ENCODE data around the gene RALGPS1. TPM values are rescaled to one million over a fixed set of nuclear protein-coding genes. Genes with fewer than 3 reads are reported as not detected.

The RALGPS1 gene
- total and polyA plus RNA-seq, 2 of the 13 experiments (the other 11 are each of a cell fraction or from before 2014, with no cell fraction given) = 3.7 to 6.5 TPM

DNA sequence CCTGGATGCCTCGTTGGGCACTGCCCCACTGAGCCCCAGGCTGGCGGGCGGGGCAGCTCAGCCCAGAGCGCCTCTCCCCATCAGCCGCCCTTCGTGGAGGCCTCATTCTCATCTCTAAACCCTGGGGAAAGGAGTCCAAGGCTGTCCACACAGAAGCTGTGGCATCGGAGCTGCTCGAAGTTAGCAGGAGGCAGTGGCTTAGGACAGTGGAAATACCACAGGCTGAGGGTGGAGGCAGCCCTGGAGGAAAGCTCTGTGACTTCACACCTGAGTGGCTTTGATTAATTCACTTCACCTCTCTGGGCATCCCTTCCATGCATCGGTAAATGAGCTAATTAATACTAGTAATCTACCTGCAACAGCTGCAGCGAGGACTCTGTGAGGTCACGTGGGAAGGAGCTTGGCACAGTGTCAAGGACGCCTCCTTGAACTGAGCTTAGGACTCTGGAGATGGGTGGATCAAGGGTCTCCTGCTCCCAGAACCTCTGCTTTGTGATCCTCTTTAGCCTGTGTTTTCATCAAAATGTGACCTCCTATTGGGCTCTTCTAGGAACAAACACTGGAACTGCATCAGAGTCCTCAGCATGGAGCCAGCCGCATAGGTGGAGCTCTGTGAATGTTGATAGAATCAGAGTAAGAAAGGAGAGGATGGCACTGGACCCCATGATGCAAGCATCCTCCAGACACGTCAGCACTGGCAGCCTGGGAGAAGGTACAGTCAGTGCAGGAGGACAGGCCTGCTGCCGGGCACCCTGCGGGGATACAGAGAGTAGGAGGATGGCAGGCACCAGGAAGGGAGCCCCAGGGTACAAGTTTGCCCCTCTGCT, 208.7 kb downstream of the RALGPS1 start:
- POLR2A ChIA-PET = interaction anchor here (1.1 to 1.4 kb wide), 3 partner anchors 8 to 14 kb away, joined by 3 to 7 read pairs (median 5); no protein-coding TSS in a partner anchor
- Histone ChIP-seq H3K36me3 (replicated peaks in 1 of 2; ENCODE audit: control insufficient read depth in 1 of 2, insufficient read depth in 2 of 2, low read length in 2 of 2) (no peaks in the 10 kb centered on the region), H3K27me3 (ENCODE audit: control insufficient read depth in 1 of 2, insufficient read depth in 2 of 2, low read length in 2 of 2) (no peaks in the 10 kb centered on the region; a peak in 1 of 5 replicates), H3K4me2 (ENCODE audit: low read depth, low read length) (peak overlapping the region; percentile 78), H3K4me3 (replicated peaks in 1 of 3; ENCODE audit: insufficient read depth in 1 of 3, low read depth in 2 of 3, low read length in 3 of 3) (peak overlapping the region; percentile 50 to 74 (median 60); a peak in 4 of 6 replicates), H3K4me1 (ENCODE audit: insufficient read depth, low read length) (peaks cover 25% of the 10 kb centered on the region), H3K9ac (ENCODE audit: insufficient read depth, low read depth, low read length) (no peak overlapping the region), H3K27ac (ENCODE audit: extremely low read length, insufficient read depth, low read length) (no peak overlapping the region), H2AFZ (ENCODE audit: low read length) (no peak overlapping the region), H3K79me2 (ENCODE audit: insufficient read depth, low read length) (no peaks in the 10 kb centered on the region), H3K9me3 (ENCODE audit: low read length) (no peaks in the 10 kb centered on the region), H4K20me1 (ENCODE audit: insufficient read depth, low read length) (no peaks in the 10 kb centered on the region)
- CTCF ChIA-PET (ENCODE audit: low intra/inter-chr PET ratio, low total read pairs) = no interaction called here
- BruUV-seq (replicated peaks) = no TSS peak
- intact Hi-C loops (cut with micrococcal nuclease; ENCODE audit: unreplicated experiment) = no loop called here
- WGBS (ENCODE audit: low lambda C conversion rate) = 60% methylated on average over 9 of the region's 16 CpGs
- DNase-seq (ENCODE audit: low spot score) (no peak), FAIRE-seq (no peak), ATAC-seq (peak; percentile 50)
- in situ Hi-C loops (cut with HindIII; ENCODE audit: extremely low pct_ligation_motif_present, low pct_unique_long_range_greater_than_20kb) = no loop called here
- TF ChIP-seq MXD1 (CRISPR knock-in tag; IDR thresholded peaks at IDR 0.05) = 0 out of 2 replicates have a peak, but pooled peaks have one; percentile 35
- no peak for TF ChIP-seq CENPT (CRISPR knock-in tag; IDR thresholded peaks at IDR 0.05; ENCODE audit: low read depth)
- no peak for TF ChIP-seq ZNF503 (CRISPR knock-in tag; IDR thresholded peaks at IDR 0.05)
- no peak for TF ChIP-seq TOPORS (CRISPR knock-in tag; IDR thresholded peaks at IDR 0.05)
- no peak for TF ChIP-seq ARNTL (CRISPR knock-in tag; IDR thresholded peaks at IDR 0.05)
- no peak for TF ChIP-seq SMARCE1 (IDR thresholded peaks at IDR 0.05; ENCODE audit: borderline replicate concordance)
- TF ChIP-seq, protein P1, sequence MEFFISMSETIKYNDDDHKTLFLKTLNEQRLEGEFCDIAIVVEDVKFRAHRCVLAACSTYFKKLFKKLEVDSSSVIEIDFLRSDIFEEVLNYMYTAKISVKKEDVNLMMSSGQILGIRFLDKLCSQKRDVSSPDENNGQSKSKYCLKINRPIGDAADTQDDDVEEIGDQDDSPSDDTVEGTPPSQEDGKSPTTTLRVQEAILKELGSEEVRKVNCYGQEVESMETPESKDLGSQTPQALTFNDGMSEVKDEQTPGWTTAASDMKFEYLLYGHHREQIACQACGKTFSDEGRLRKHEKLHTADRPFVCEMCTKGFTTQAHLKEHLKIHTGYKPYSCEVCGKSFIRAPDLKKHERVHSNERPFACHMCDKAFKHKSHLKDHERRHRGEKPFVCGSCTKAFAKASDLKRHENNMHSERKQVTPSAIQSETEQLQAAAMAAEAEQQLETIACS (CRISPR knock-in tag; IDR thresholded peaks at IDR 0.05) = no peak
- TF ChIP-seq ZNF543 (CRISPR knock-in tag; IDR thresholded peaks at IDR 0.05) = no peak
- TF ChIP-seq HIC2 (CRISPR knock-in tag; IDR thresholded peaks at IDR 0.05; ENCODE audit: low read depth) = 0 out of 2 replicates have a peak, but pooled peaks have one; percentile 1
- no peak for TF ChIP-seq ZFP36 (IDR thresholded peaks at IDR 0.05; ENCODE audit: borderline replicate concordance, low read depth, low read length, partially characterized antibody)
- peak; percentile 29; the same call in 1 of the 2 replicates for TF ChIP-seq KDM2A (CRISPR knock-in tag; IDR thresholded peaks at IDR 0.05; ENCODE audit: borderline replicate concordance, low read depth)
- TF ChIP-seq SIN3B (IDR thresholded peaks at IDR 0.05; ENCODE audit: low read length) = no peak
- TF ChIP-seq, protein P2, sequence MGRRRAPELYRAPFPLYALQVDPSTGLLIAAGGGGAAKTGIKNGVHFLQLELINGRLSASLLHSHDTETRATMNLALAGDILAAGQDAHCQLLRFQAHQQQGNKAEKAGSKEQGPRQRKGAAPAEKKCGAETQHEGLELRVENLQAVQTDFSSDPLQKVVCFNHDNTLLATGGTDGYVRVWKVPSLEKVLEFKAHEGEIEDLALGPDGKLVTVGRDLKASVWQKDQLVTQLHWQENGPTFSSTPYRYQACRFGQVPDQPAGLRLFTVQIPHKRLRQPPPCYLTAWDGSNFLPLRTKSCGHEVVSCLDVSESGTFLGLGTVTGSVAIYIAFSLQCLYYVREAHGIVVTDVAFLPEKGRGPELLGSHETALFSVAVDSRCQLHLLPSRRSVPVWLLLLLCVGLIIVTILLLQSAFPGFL (CRISPR knock-in tag; IDR thresholded peaks at IDR 0.05) = no peak
- no peak for TF ChIP-seq MIER2 (CRISPR knock-in tag; IDR thresholded peaks at IDR 0.05)
- no peak for TF ChIP-seq FLYWCH1 (CRISPR knock-in tag; IDR thresholded peaks at IDR 0.05)
- peak; percentile 34 for TF ChIP-seq TEAD3 (CRISPR knock-in tag; optimal IDR thresholded peaks at IDR 0.05; ENCODE audit: borderline replicate concordance)
- TF ChIP-seq MZF1 (CRISPR knock-in tag; IDR thresholded peaks at IDR 0.05; ENCODE audit: borderline replicate concordance) = no peak
- TF ChIP-seq ZNF660 (CRISPR knock-in tag; IDR thresholded peaks at IDR 0.05; ENCODE audit: borderline replicate concordance, low read depth) = no peak

Measured in HepG2 (cell line).